Vein endothelial cell (primary cell): Measurements from ENCODE around the gene TRPC6. TPM values are rescaled to one million over a fixed set of nuclear protein-coding genes. Genes with fewer than 3 reads are reported as not detected.

Experiments used
- small RNA-seq: library from RNA; depleted of rRNA; stranded (forward); fragments of <200 nt; gene quantifications from one replicate; pipeline ENCODE3, GENCODE V24; 2012
- total RNA-seq: library from RNA; depleted of rRNA; stranded (reverse); fragments of >200 nt; gene quantifications from 2 replicates; pipeline ENCODE4 v1.2.3, GENCODE V29; 2012

TRPC6 gene
- under 0.01 and 0.10 TPM in 2 replicates for total RNA-seq

DNA sequence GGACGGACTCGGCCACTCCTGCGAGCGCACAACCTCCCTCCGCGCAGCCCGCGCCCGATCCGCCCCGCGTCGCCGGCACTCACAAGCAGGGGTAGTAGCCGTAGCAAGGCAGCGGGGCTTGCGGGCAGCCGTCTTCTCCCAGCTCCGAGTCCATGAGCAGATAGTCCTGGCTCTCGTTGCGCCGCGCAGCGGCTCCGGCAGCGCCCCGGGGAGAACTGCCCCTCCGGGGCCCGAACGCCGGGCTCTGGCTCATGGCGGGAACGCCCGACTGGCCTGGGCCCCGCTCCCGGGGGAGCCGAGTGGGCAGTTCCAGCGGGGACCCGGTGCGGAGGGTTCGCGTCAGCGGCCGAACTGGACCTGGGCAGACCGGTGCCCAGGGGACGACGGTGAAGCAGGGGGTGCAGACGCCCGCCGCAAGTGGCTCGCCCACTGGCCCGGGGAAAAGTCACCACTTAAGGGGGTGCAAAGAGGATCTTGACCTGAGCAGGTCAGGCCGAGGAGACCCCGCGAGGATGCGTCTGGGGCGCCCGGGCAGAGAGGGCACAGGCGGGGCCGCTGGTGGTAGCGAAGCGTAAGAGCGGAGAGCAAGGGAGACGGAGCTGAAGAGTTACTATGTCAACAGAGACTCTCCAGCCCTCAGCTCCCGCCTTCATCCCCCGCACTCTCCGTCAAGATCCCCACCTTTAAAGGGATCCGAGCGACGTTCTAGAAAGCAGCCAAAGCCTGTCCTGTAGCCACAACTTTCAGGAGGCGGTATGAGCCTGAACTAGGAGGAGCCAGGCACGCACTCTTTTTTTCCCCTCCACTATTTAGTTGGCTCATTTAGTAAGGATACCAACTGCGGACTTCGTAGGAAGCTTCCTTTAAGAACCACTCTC is at the start of gene TRPC6:
Gene TRPC6 (minus strand): TSS at position 757 of the 878 bp plus-strand sequence. CDS start 504 bp downstream, at position 253.

Small RNAs within 50 kb of the gene (small RNA-seq; reads per million reads assigned to genes)
- gene MIR3920: not detected
